WTC11 (cell line): ENCODE data around the gene PTPRN2.

Experiments
- CBFB ChIP-seq: sonication (generic); formaldehyde crosslinking; IDR thresholded peaks from 2 replicates; pipeline ENCODE4 v1.8.1; 2022; ENCODE audit warnings: mild to moderate bottlenecking, low read depth, missing genetic modification reagents
- JUN ChIP-seq: sonication (generic); formaldehyde crosslinking; IDR thresholded peaks from 2 replicates; pipeline ENCODE4 v1.8.0; 2023; ENCODE audit warnings: mild to moderate bottlenecking, missing genetic modification reagents
- NR3C1 ChIP-seq: sonication (generic); formaldehyde crosslinking; conservative IDR thresholded peaks from 2 replicates; pipeline ENCODE4 v1.8.1; 2023; ENCODE audit warnings: low read depth, mild to moderate bottlenecking, missing genetic modification reagents
- SMAD4 ChIP-seq: sonication (generic); formaldehyde crosslinking; IDR thresholded peaks from 2 replicates; pipeline ENCODE4 v1.8.0; 2022; ENCODE audit warnings: mild to moderate bottlenecking, missing genetic modification reagents
- SP1 ChIP-seq: sonication (generic); formaldehyde crosslinking; conservative IDR thresholded peaks from 2 replicates; pipeline ENCODE4 v1.8.1; 2022; ENCODE audit warnings: missing genetic modification reagents
- ZNF317 ChIP-seq: sonication (generic); formaldehyde crosslinking; IDR thresholded peaks from 2 replicates; pipeline ENCODE4 v1.8.1; 2023; ENCODE audit warnings: low read depth, mild to moderate bottlenecking, moderate library complexity, missing genetic modification reagents, borderline replicate concordance
- ZNF416 ChIP-seq: fragments of 250-450 bp; sonication (Bioruptor Pico); IDR thresholded peaks from 2 replicates; pipeline ENCODE4 v1.9.0; 2021; ENCODE audit warnings: mild to moderate bottlenecking, inconsistent platforms
- ZNF423 ChIP-seq: fragments of 250-450 bp; sonication (Bioruptor Pico); IDR thresholded peaks from 2 replicates; pipeline ENCODE4 v2.1.2; 2022; ENCODE audit warnings: mild to moderate bottlenecking, moderate library complexity
- TF ChIP-seq, protein P1 (sequence below): sonication (generic); formaldehyde crosslinking; IDR thresholded peaks from 2 replicates; pipeline ENCODE4 v1.8.1; 2023; ENCODE audit warnings: mild to moderate bottlenecking, missing genetic modification reagents, moderate library complexity
- TF ChIP-seq, protein P2 (sequence below): sonication (generic); formaldehyde crosslinking; IDR thresholded peaks from 2 replicates; pipeline ENCODE4 v1.8.1; 2023; ENCODE audit warnings: mild to moderate bottlenecking, missing genetic modification reagents
- TF ChIP-seq, protein P3 (sequence below): fragments of 200-600 bp; IDR thresholded peaks from 2 replicates; pipeline ENCODE4 v1.8.0; 2022; ENCODE audit warnings: antibody characterized with exemption
- TF ChIP-seq, protein P4 (sequence below): sonication (generic); formaldehyde crosslinking; IDR thresholded peaks from 2 replicates; pipeline ENCODE4 v1.8.1; 2022; ENCODE audit warnings: mild to moderate bottlenecking, missing genetic modification reagents, moderate library complexity, borderline replicate concordance
- TF ChIP-seq, protein P5 (sequence below): sonication (generic); formaldehyde crosslinking; IDR thresholded peaks from 2 replicates; pipeline ENCODE4 v1.8.1; 2022; ENCODE audit warnings: low read depth, mild to moderate bottlenecking, moderate library complexity, missing genetic modification reagents, borderline replicate concordance

DNA sequence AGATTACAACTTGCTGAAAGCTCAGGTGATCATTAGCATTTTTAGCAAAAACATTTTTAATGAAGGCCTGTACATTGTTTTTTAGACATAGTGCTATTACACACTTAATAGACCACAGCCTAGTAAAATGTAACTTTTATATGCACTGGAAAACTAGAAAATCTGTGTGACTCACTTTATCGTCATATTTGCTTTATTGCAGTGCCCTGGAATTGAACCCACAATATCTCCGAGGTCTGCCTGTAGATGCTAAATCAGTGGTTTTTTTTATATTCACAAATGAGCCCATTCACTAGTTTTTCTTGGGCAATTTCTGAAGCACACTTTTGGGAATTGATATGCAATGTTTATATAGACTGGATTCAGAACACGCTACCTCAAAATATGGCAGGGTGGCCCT is 105.1 kb downstream of the PTPRN2 start:
- TF ChIP-seq, protein P1, sequence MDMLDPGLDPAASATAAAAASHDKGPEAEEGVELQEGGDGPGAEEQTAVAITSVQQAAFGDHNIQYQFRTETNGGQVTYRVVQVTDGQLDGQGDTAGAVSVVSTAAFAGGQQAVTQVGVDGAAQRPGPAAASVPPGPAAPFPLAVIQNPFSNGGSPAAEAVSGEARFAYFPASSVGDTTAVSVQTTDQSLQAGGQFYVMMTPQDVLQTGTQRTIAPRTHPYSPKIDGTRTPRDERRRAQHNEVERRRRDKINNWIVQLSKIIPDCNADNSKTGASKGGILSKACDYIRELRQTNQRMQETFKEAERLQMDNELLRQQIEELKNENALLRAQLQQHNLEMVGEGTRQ (CRISPR knock-in tag): no peak
- TF ChIP-seq, protein P2, sequence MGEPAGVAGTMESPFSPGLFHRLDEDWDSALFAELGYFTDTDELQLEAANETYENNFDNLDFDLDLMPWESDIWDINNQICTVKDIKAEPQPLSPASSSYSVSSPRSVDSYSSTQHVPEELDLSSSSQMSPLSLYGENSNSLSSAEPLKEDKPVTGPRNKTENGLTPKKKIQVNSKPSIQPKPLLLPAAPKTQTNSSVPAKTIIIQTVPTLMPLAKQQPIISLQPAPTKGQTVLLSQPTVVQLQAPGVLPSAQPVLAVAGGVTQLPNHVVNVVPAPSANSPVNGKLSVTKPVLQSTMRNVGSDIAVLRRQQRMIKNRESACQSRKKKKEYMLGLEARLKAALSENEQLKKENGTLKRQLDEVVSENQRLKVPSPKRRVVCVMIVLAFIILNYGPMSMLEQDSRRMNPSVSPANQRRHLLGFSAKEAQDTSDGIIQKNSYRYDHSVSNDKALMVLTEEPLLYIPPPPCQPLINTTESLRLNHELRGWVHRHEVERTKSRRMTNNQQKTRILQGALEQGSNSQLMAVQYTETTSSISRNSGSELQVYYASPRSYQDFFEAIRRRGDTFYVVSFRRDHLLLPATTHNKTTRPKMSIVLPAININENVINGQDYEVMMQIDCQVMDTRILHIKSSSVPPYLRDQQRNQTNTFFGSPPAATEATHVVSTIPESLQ (CRISPR knock-in tag): no peak
- TF ChIP-seq, protein P3, sequence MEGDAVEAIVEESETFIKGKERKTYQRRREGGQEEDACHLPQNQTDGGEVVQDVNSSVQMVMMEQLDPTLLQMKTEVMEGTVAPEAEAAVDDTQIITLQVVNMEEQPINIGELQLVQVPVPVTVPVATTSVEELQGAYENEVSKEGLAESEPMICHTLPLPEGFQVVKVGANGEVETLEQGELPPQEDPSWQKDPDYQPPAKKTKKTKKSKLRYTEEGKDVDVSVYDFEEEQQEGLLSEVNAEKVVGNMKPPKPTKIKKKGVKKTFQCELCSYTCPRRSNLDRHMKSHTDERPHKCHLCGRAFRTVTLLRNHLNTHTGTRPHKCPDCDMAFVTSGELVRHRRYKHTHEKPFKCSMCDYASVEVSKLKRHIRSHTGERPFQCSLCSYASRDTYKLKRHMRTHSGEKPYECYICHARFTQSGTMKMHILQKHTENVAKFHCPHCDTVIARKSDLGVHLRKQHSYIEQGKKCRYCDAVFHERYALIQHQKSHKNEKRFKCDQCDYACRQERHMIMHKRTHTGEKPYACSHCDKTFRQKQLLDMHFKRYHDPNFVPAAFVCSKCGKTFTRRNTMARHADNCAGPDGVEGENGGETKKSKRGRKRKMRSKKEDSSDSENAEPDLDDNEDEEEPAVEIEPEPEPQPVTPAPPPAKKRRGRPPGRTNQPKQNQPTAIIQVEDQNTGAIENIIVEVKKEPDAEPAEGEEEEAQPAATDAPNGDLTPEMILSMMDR: no peak
- TF ChIP-seq ZNF423 (no peak), JUN (CRISPR knock-in tag) (no peak), ZNF317 (no peak), SP1 (CRISPR knock-in tag) (no peak), ZNF416 (CRISPR knock-in tag) (no peak), CBFB (no peak), NR3C1 (CRISPR knock-in tag) (no peak), SMAD4 (CRISPR knock-in tag) (no peak)
- TF ChIP-seq, protein P4, sequence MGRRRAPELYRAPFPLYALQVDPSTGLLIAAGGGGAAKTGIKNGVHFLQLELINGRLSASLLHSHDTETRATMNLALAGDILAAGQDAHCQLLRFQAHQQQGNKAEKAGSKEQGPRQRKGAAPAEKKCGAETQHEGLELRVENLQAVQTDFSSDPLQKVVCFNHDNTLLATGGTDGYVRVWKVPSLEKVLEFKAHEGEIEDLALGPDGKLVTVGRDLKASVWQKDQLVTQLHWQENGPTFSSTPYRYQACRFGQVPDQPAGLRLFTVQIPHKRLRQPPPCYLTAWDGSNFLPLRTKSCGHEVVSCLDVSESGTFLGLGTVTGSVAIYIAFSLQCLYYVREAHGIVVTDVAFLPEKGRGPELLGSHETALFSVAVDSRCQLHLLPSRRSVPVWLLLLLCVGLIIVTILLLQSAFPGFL: no peak
- TF ChIP-seq, protein P5, sequence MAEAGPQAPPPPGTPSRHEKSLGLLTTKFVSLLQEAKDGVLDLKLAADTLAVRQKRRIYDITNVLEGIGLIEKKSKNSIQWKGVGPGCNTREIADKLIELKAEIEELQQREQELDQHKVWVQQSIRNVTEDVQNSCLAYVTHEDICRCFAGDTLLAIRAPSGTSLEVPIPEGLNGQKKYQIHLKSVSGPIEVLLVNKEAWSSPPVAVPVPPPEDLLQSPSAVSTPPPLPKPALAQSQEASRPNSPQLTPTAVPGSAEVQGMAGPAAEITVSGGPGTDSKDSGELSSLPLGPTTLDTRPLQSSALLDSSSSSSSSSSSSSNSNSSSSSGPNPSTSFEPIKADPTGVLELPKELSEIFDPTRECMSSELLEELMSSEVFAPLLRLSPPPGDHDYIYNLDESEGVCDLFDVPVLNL (CRISPR knock-in tag): no peak
